Astrocyte (in vitro differentiated cells and primary cell): ENCODE results near the gene SSU72.

Source experiments
- EZH2 ChIP-seq: IDR thresholded peaks from 2 replicates; pipeline ENCODE4 v1.6.1; 2012; ENCODE audit warnings: mild to moderate bottlenecking, low read length, inconsistent platforms; ENCODE audit not compliant: insufficient read depth
- TF ChIP-seq, protein P1 (sequence below): IDR thresholded peaks from 2 replicates; pipeline ENCODE4 v1.5.1; 2011; ENCODE audit warnings: low read depth, mild to moderate bottlenecking, inconsistent platforms, low read length, moderate library complexity; ENCODE audit not compliant: insufficient read depth

DNA sequence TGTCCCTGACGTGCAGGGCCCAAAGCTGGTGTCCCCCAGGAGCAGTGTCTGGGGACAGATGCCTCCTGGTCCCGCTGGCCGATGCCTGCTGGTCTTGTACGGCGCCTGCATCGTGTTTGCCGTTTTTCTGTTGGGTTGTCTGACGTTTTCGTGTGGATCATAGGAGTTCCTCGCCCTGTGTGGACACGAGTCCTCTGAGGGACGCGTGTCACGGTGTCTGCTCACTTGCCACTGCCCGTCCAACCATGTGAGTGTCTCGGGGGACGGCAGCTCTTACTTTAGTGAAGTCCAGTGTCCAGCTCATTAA is 48.1 kb upstream of the SSU72 start:
- TF ChIP-seq, protein P1, sequence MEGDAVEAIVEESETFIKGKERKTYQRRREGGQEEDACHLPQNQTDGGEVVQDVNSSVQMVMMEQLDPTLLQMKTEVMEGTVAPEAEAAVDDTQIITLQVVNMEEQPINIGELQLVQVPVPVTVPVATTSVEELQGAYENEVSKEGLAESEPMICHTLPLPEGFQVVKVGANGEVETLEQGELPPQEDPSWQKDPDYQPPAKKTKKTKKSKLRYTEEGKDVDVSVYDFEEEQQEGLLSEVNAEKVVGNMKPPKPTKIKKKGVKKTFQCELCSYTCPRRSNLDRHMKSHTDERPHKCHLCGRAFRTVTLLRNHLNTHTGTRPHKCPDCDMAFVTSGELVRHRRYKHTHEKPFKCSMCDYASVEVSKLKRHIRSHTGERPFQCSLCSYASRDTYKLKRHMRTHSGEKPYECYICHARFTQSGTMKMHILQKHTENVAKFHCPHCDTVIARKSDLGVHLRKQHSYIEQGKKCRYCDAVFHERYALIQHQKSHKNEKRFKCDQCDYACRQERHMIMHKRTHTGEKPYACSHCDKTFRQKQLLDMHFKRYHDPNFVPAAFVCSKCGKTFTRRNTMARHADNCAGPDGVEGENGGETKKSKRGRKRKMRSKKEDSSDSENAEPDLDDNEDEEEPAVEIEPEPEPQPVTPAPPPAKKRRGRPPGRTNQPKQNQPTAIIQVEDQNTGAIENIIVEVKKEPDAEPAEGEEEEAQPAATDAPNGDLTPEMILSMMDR: no peak
- TF ChIP-seq EZH2: no peak
